HG03571 (cell line): Measurements from ENCODE around the gene IDNK.

ENCODE experiments used
- ATAC-seq: cut with Tn5 transposase; IDR thresholded peaks from one replicate; pipeline ENCODE4 v1.9.1; 2021; ENCODE audit not compliant: unreplicated experiment

The IDNK gene

GRCh38 chr9:83633255-83633654, 10.3 kb downstream of the IDNK start:
- no peak for ATAC-seq

- ATAC-seq = no peak
Measured at GRCh38 chr9:83633676-83634075, 10.7 kb downstream of the IDNK start.

GRCh38 chr9:83636813-83637212, 13.9 kb downstream of the IDNK start:
- ATAC-seq = no peak

GRCh38 chr9:83637389-83637788, 14.4 kb downstream of the IDNK start:
- ATAC-seq = no peak

- ATAC-seq = no peak
Measured at GRCh38 chr9:83639266-83639665, 16.3 kb downstream of the IDNK start.

GRCh38 chr9:83642793-83643192, 19.9 kb downstream of the IDNK start:
- ATAC-seq = no peak

- no peak for ATAC-seq
Measured at GRCh38 chr9:83646500-83647239, 23.7 kb downstream of the IDNK start.

GRCh38 chr9:83649080-83649479, 26.1 kb downstream of the IDNK start:
- no peak for ATAC-seq

GRCh38 chr9:83649515-83649914, 26.6 kb downstream of the IDNK start:
- no peak for ATAC-seq

- no peak for ATAC-seq
Measured at GRCh38 chr9:83651558-83651957, 28.6 kb downstream of the IDNK start.

GRCh38 chr9:83652433-83652832, 29.5 kb downstream of the IDNK start:
- ATAC-seq = no peak

- no peak for ATAC-seq
Measured at GRCh38 chr9:83655433-83655832, 32.5 kb downstream of the IDNK start.

- ATAC-seq = peak; percentile 69
Measured at GRCh38 chr9:83656032-83656680, 33.2 kb downstream of the IDNK start.

- ATAC-seq = no peak
Measured at GRCh38 chr9:83656952-83657351, 34.0 kb downstream of the IDNK start.

- no peak for ATAC-seq
Measured at GRCh38 chr9:83662933-83663332, 40.0 kb downstream of the IDNK start.

GRCh38 chr9:83665580-83666200, 42.7 kb downstream of the IDNK start:
- peak; percentile 91 for ATAC-seq

- ATAC-seq = no peak
Measured at GRCh38 chr9:83669067-83669466, 46.1 kb downstream of the IDNK start.

- ATAC-seq = no peak
Measured at GRCh38 chr9:83670381-83670780, 47.4 kb downstream of the IDNK start.

GRCh38 chr9:83671451-83671850, 48.5 kb downstream of the IDNK start:
- no peak for ATAC-seq

- ATAC-seq = no peak
Measured at GRCh38 chr9:83675466-83675865, 52.5 kb downstream of the IDNK start.

- ATAC-seq = no peak
Measured at GRCh38 chr9:83677596-83677995, 54.7 kb downstream of the IDNK start.

- ATAC-seq = no peak
Measured at GRCh38 chr9:83680233-83680632, 57.3 kb downstream of the IDNK start.
